GM23338 (cell line): Measurements from ENCODE around the gene UGT1A10.

Experiments used
- POLR2AphosphoS5 ChIP-seq: IDR thresholded peaks from 2 replicates; pipeline ENCODE4 v1.6.1; 2016; ENCODE audit warnings: antibody characterized with exemption, low read depth
- TF ChIP-seq, protein P1 (sequence below), 2 experiments: fragments of 200-600 bp in 1 of 2; sonication (generic) in 1 of 2; conservative IDR thresholded peaks; 2 replicates each; pipeline versions ENCODE4 v1.5.1 to v1.6.1; 2016 to 2017; ENCODE audit warnings: antibody characterized with exemption in 2 of 2, low read depth in 2 of 2, mild to moderate bottlenecking in 2 of 2, moderate library complexity in 1 of 2

GRCh38 chr2:233807966-233808935 is 172.0 kb downstream of the UGT1A10 start:
- TF ChIP-seq POLR2AphosphoS5, result no peak
- TF ChIP-seq, protein P1, sequence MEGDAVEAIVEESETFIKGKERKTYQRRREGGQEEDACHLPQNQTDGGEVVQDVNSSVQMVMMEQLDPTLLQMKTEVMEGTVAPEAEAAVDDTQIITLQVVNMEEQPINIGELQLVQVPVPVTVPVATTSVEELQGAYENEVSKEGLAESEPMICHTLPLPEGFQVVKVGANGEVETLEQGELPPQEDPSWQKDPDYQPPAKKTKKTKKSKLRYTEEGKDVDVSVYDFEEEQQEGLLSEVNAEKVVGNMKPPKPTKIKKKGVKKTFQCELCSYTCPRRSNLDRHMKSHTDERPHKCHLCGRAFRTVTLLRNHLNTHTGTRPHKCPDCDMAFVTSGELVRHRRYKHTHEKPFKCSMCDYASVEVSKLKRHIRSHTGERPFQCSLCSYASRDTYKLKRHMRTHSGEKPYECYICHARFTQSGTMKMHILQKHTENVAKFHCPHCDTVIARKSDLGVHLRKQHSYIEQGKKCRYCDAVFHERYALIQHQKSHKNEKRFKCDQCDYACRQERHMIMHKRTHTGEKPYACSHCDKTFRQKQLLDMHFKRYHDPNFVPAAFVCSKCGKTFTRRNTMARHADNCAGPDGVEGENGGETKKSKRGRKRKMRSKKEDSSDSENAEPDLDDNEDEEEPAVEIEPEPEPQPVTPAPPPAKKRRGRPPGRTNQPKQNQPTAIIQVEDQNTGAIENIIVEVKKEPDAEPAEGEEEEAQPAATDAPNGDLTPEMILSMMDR (conservative IDR thresholded peaks at IDR 0.05; ENCODE audit: low read depth in 2 of 2), result no peak
